ENCODE measurements around the gene NID2. TPM values are rescaled to one million over a fixed set of nuclear protein-coding genes. Genes with fewer than 3 reads are reported as not detected.

NID2 gene
- total and polyA plus RNA-seq, 9 of the 15 experiments (the other 6 are each of a cell fraction or from before 2014, with no cell fraction given): 0.04 to 0.45 (median 0.16) TPM; not detected in 3

DNA sequence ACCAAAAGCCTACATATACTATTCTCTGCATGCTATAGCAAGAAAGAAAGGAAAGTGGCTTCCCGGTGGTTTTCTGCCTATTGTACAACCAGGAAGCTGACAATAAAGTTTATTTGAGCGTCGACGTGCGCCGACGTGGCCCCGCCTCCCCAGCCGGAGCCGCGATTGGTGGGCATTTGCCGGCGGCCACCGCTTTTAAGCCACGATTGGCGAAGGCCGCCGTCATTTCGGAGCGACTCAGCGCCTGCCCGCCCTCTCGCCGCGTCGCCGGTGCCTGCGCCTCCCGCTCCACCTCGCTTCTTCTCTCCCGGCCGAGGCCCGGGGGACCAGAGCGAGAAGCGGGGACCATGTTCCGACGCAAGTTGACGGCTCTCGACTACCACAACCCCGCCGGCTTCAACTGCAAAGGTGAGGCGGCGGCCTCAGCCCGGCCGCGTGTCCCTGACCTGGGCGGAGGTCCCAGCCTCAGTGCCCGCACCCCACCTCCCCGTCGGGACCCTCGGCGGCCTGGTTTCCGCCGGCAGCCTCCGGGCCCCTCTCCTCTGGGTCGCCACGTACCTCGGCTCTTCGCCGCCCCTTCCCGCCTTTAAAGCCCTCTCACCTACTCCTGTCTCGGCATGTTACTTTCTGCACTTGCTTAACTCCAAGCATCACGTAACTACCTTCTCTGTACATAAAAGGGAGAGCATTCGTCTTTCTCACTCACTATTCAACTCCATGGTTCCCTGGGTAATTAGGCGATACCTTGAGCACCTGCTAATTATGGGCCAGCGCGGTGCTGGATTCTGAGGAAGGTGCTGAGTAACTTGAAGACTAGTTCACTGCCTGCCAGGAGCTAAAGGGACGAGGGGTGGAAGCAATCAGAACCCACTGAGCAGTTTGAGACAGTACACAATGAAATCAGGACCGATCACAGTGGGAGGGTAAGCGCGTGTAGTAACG, 79.3 kb downstream of the NID2 start, which contains the start of gene RTRAF (continued):
- TF ChIP-seq, protein P1, sequence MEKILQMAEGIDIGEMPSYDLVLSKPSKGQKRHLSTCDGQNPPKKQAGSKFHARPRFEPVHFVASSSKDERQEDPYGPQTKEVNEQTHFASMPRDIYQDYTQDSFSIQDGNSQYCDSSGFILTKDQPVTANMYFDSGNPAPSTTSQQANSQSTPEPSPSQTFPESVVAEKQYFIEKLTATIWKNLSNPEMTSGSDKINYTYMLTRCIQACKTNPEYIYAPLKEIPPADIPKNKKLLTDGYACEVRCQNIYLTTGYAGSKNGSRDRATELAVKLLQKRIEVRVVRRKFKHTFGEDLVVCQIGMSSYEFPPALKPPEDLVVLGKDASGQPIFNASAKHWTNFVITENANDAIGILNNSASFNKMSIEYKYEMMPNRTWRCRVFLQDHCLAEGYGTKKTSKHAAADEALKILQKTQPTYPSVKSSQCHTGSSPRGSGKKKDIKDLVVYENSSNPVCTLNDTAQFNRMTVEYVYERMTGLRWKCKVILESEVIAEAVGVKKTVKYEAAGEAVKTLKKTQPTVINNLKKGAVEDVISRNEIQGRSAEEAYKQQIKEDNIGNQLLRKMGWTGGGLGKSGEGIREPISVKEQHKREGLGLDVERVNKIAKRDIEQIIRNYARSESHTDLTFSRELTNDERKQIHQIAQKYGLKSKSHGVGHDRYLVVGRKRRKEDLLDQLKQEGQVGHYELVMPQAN (IDR thresholded peaks at IDR 0.05; ENCODE audit: borderline replicate concordance): peak; percentile 28; the same call in 1 of the 2 replicates
- TF ChIP-seq SIN3A (IDR thresholded peaks at IDR 0.05; ENCODE audit: borderline replicate concordance in 2 of 2, control insufficient read depth in 1 of 2, low read depth in 2 of 2, low read length in 2 of 2): peak in 1 of 2 experiments; percentile 19; a peak in 1 of 4 replicates
- peak; percentile 94 for TF ChIP-seq POLR2G (IDR thresholded peaks at IDR 0.05; ENCODE audit: low read depth, low read length)
- TF ChIP-seq, protein P2, sequence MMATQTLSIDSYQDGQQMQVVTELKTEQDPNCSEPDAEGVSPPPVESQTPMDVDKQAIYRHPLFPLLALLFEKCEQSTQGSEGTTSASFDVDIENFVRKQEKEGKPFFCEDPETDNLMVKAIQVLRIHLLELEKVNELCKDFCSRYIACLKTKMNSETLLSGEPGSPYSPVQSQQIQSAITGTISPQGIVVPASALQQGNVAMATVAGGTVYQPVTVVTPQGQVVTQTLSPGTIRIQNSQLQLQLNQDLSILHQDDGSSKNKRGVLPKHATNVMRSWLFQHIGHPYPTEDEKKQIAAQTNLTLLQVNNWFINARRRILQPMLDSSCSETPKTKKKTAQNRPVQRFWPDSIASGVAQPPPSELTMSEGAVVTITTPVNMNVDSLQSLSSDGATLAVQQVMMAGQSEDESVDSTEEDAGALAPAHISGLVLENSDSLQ (IDR thresholded peaks at IDR 0.05): peak; percentile 98
- TF ChIP-seq, protein P3, sequence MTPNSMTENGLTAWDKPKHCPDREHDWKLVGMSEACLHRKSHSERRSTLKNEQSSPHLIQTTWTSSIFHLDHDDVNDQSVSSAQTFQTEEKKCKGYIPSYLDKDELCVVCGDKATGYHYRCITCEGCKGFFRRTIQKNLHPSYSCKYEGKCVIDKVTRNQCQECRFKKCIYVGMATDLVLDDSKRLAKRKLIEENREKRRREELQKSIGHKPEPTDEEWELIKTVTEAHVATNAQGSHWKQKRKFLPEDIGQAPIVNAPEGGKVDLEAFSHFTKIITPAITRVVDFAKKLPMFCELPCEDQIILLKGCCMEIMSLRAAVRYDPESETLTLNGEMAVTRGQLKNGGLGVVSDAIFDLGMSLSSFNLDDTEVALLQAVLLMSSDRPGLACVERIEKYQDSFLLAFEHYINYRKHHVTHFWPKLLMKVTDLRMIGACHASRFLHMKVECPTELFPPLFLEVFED (CRISPR knock-in tag; conservative IDR thresholded peaks at IDR 0.05): no peak
- TF ChIP-seq FOS (IDR thresholded peaks at IDR 0.05; ENCODE audit: extremely low read depth, insufficient read length): peak; percentile 79
- TF ChIP-seq, protein P4, sequence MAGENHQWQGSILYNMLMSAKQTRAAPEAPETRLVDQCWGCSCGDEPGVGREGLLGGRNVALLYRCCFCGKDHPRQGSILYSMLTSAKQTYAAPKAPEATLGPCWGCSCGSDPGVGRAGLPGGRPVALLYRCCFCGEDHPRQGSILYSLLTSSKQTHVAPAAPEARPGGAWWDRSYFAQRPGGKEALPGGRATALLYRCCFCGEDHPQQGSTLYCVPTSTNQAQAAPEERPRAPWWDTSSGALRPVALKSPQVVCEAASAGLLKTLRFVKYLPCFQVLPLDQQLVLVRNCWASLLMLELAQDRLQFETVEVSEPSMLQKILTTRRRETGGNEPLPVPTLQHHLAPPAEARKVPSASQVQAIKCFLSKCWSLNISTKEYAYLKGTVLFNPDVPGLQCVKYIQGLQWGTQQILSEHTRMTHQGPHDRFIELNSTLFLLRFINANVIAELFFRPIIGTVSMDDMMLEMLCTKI (IDR thresholded peaks at IDR 0.05; ENCODE audit: partially characterized antibody): no peak
- TF ChIP-seq TRIM24 (IDR thresholded peaks at IDR 0.05): no peak
- TF ChIP-seq, protein P5, sequence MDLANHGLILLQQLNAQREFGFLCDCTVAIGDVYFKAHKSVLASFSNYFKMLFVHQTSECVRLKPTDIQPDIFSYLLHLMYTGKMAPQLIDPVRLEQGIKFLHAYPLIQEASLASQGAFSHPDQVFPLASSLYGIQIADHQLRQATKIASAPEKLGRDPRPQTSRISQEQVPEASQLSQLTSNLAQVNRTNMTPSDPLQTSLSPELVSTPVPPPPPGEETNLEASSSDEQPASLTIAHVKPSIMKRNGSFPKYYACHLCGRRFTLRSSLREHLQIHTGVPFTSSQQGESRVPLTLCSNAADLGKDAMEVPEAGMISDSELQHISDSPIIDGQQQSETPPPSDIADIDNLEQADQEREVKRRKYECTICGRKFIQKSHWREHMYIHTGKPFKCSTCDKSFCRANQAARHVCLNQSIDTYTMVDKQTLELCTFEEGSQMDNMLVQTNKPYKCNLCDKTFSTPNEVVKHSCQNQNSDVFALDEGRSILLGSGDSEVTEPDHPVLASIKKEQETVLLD (IDR thresholded peaks at IDR 0.05): peak; percentile 97
- TF ChIP-seq CREB1 (IDR thresholded peaks at IDR 0.05): peak; percentile 95
- peak; percentile 97 for TF ChIP-seq CREB1 (CRISPR knock-in tag; IDR thresholded peaks at IDR 0.05)
- peak; percentile 91; the same call in 1 of the 2 replicates for TF ChIP-seq PHF8 (IDR thresholded peaks at IDR 0.05; ENCODE audit: borderline replicate concordance, low read length)
- peak; percentile 21 for TF ChIP-seq FIP1L1 (IDR thresholded peaks at IDR 0.05; ENCODE audit: low read depth, low read length, poor library complexity, severe bottlenecking)
- TF ChIP-seq NCOA6 (IDR thresholded peaks at IDR 0.05): peak; percentile 96
- TF ChIP-seq, protein P6, sequence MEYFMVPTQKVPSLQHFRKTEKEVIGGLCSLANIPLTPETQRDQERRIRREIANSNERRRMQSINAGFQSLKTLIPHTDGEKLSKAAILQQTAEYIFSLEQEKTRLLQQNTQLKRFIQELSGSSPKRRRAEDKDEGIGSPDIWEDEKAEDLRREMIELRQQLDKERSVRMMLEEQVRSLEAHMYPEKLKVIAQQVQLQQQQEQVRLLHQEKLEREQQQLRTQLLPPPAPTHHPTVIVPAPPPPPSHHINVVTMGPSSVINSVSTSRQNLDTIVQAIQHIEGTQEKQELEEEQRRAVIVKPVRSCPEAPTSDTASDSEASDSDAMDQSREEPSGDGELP (CRISPR knock-in tag; IDR thresholded peaks at IDR 0.05; ENCODE audit: borderline replicate concordance): peak; percentile 31; the same call in 1 of the 2 replicates

All from K562 (cell line).